ENCODE data around the gene DNAJA2. TPM values are rescaled to one million over a fixed set of nuclear protein-coding genes. Genes with fewer than 3 reads are reported as not detected.
"Not testable (repeated sequence)": the region's sequence is repeated elsewhere in the genome, so short reads cannot be mapped to it uniquely, and the experiment has no call there.

DNAJA2 gene
- polyA plus RNA-seq, 2 of the 4 experiments (the other 2 are of a cell fraction): 33.7 to 82.3 TPM

DNA sequence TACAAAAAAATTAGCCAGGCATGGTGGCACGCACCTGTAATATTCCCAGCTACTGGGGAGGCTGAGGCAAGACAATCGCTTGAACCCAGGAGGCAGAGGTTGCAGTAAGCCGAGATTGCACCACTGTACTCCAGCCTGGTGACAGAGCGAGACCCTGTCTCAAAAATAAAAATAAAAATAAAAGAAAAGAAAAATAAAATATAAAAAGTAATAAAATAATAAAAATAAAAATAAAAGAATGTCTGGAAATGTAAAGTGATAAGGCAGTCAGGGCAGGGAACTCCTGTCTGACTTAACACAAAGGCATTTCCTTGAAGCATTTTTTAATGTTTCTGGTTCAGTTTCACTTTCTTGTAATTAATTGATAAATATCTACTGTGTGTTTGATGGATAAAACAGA, 34.7 kb upstream of the DNAJA2 start:
- POLR2A ChIA-PET: no interaction called here
- no peak for ATAC-seq
- Histone ChIP-seq H3K9me3 (no peaks in the 10 kb centered on the region), H3K4me1 (no peaks in the 10 kb centered on the region), H3K4me2 (no peak overlapping the region), H3K27ac (no peak overlapping the region), H3K4me3 (no peak overlapping the region)
- CTCF ChIA-PET: interaction anchor here (0.6 kb wide), 1 partner anchor 335 kb away, joined by 3 read pairs; no protein-coding TSS in a partner anchor
- no peak for FAIRE-seq
- no peak for DNase-seq (ENCODE audit: low read depth in 1 of 2, low spot score in 1 of 2)
- TF ChIP-seq JUNB (IDR thresholded peaks at IDR 0.05): no peak
- TF ChIP-seq FOSB (CRISPR knock-in tag; IDR thresholded peaks at IDR 0.05): no peak
- no peak for TF ChIP-seq KDM1A (IDR thresholded peaks at IDR 0.05; ENCODE audit: low read depth)
- 88% methylated on average over 4 of the region's 4 CpGs for WGBS (ENCODE audit: missing lambda C conversion rate)

DNA sequence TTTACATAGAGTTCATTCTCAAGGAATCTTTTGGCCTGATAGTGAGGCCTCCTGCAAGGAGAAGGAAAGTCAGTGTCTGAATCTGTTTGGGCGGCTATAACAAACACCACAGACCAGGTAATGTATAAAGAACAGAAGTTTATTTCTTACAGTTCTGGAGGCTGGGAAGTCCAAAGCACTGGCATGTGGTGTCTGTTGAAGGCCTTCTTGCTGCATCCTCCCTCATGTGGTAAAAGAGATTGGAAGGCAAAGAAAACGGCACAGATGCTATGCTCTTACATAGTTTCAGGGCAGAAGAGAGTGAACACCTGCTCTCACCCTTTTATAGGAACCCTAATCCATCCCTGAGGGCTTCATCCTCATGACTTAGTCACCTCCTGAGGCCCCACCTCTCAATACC, 31.2 kb upstream of the DNAJA2 start:
- ATAC-seq: no peak
- Histone ChIP-seq H3K4me3 (no peak overlapping the region), H3K4me1 (no peaks in the 10 kb centered on the region), H3K9me3 (no peaks in the 10 kb centered on the region), H3K27ac (no peak overlapping the region), H3K4me2 (no peak overlapping the region)
- DNase-seq (ENCODE audit: low read depth in 1 of 2, low spot score in 1 of 2): no peak
- TF ChIP-seq ZNF302 (CRISPR knock-in tag; IDR thresholded peaks at IDR 0.05): no peak
- no peak for TF ChIP-seq EHF (CRISPR knock-in tag; IDR thresholded peaks at IDR 0.05)
- no peak for TF ChIP-seq CHD4 (IDR thresholded peaks at IDR 0.05; ENCODE audit: borderline replicate concordance)
- TF ChIP-seq, protein P1, sequence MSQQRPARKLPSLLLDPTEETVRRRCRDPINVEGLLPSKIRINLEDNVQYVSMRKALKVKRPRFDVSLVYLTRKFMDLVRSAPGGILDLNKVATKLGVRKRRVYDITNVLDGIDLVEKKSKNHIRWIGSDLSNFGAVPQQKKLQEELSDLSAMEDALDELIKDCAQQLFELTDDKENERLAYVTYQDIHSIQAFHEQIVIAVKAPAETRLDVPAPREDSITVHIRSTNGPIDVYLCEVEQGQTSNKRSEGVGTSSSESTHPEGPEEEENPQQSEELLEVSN (IDR thresholded peaks at IDR 0.05; ENCODE audit: borderline replicate concordance, low read depth): no peak
- ChIA-PET CTCF (interaction anchor here (0.6 kb wide), 1 partner anchor 98 kb away, joined by 5 read pairs; no protein-coding TSS in a partner anchor), POLR2A (no interaction called here)
- no peak for FAIRE-seq
- 79% methylated on average over 2 of the region's 2 CpGs for WGBS (ENCODE audit: missing lambda C conversion rate)

DNA sequence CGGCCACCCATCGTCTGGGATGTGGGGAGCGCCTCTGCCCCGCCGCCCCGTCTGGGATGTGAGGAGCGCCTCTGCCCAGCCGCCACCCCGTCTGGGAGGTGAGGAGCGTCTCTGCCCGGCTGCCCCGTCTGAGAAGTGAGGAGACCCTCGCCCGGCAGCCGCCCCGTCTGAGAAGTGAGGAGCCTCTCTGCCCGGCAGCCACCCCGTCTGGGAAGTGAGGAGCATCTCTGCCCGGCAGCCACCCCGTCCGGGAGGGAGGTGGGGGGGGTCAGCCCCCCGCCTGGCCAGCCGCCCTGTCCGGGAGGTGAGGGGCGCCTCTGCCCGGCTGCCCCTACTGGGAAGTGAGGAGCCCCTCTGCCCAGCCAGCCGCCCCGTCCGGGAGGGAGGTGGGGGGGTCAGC, 26.6 kb upstream of the DNAJA2 start:
- no CpG with 5 or more reads among the region's 29 CpGs for WGBS (ENCODE audit: missing lambda C conversion rate)
- H3K4me1 ChIP-seq; POLR2A ChIA-PET; H3K4me3 ChIP-seq; H3K9me3 ChIP-seq; DNase-seq (ENCODE audit: low read depth in 1 of 2, low spot score in 1 of 2); H3K4me2 ChIP-seq; FAIRE-seq; CTCF ChIA-PET; ATAC-seq; H3K27ac ChIP-seq: not testable (repeated sequence)

DNA sequence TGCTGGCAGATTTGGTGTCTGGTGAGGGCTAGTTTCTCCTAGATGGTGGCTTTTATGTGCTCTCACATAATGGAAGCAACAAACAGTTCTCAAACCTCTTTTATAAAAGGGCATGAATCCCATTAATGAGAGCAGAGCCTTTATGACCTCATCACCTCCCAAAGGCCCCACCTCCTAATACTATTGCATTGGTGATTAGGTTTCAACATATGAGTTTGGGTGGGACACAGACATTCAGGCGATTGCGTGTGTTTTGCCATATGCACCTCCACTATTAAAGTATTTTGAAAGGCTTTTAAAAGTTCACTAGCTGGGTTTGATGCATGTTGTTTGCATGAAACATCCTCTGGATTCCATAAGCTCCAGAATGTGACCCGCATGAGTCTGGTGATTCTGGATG, 24.4 kb upstream of the DNAJA2 start:
- FAIRE-seq (no peak), DNase-seq (ENCODE audit: low read depth in 1 of 2, low spot score in 1 of 2) (no peak), ATAC-seq (no peak)
- Histone ChIP-seq H3K4me1 (no peaks in the 10 kb centered on the region), H3K27ac (no peak overlapping the region), H3K4me3 (no peak overlapping the region), H3K9me3 (no peaks in the 10 kb centered on the region), H3K4me2 (no peak overlapping the region)
- WGBS (ENCODE audit: missing lambda C conversion rate): 97% methylated on average over 3 of the region's 3 CpGs
- ChIA-PET POLR2A (no interaction called here), CTCF (interaction anchor here (1.2 to 1.9 kb wide), 2 partner anchors 21 to 68 kb away, joined by 3 to 5 read pairs; no protein-coding TSS in a partner anchor)
- TF ChIP-seq MAZ (IDR thresholded peaks at IDR 0.05; ENCODE audit: borderline replicate concordance, low read depth, low read length) (no peak), JUNB (IDR thresholded peaks at IDR 0.05) (no peak), FOSB (CRISPR knock-in tag; IDR thresholded peaks at IDR 0.05) (no peak), MAFK (IDR thresholded peaks at IDR 0.05; ENCODE audit: partially characterized antibody) (no peak), EHMT2 (IDR thresholded peaks at IDR 0.05; ENCODE audit: low read depth) (no peak), NPAS2 (CRISPR knock-in tag; IDR thresholded peaks at IDR 0.05; ENCODE audit: borderline replicate concordance) (no peak), MYC (IDR thresholded peaks at IDR 0.05; ENCODE audit: borderline replicate concordance, low read length) (no peak), HOXB13 (CRISPR knock-in tag; IDR thresholded peaks at IDR 0.05; ENCODE audit: low read depth) (no peak), KDM1A (IDR thresholded peaks at IDR 0.05; ENCODE audit: low read depth) (no peak), GATA3 (IDR thresholded peaks at IDR 0.05; ENCODE audit: borderline replicate concordance) (no peak), HEYL (CRISPR knock-in tag; IDR thresholded peaks at IDR 0.05) (no peak), ESRRA (IDR thresholded peaks at IDR 0.05; ENCODE audit: borderline replicate concordance, low read length) (no peak)
- TF ChIP-seq, protein P2, sequence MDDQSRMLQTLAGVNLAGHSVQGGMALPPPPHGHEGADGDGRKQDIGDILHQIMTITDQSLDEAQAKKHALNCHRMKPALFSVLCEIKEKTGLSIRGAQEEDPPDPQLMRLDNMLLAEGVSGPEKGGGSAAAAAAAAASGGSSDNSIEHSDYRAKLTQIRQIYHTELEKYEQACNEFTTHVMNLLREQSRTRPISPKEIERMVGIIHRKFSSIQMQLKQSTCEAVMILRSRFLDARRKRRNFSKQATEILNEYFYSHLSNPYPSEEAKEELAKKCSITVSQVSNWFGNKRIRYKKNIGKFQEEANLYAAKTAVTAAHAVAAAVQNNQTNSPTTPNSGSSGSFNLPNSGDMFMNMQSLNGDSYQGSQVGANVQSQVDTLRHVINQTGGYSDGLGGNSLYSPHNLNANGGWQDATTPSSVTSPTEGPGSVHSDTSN (IDR thresholded peaks at IDR 0.05): no peak
